Stomach (tissue), 9 donors: ENCODE data around the gene SVOPL. TPM values are rescaled to one million over a fixed set of nuclear protein-coding genes. Genes with fewer than 3 reads are reported as not detected.

Source experiments
- DNase-seq, 2 donors: peaks; one replicate each; pipeline versions ENCODE4 v3.0.0 to v3.0.0-alpha.2; 2013 to 2019
- H3K27ac ChIP-seq, 5 donors: fragments of 200-600 bp in 4 of 5; sonication (generic) in 4 of 5; one replicate each; pipeline ENCODE4 v1.5.1; 2013 to 2019; ENCODE audit warnings: mild to moderate bottlenecking in 1 of 5, moderate library complexity in 1 of 5
- H3K27me3 ChIP-seq, 3 donors: fragments of 200-600 bp; sonication (generic); one replicate each; pipeline ENCODE4 v1.5.1; 2017 to 2019; ENCODE audit warnings: mixed run types in 1 of 3
- H3K36me3 ChIP-seq, 4 donors: fragments of 200-600 bp; sonication (generic); 1 replicate in 3 of 4; 2 replicates in 1 of 4; pipeline ENCODE4 v1.5.1; 2016 to 2019
- H3K4me1 ChIP-seq, 4 donors: fragments of 200-600 bp; sonication (generic); one replicate each; pipeline ENCODE4 v1.5.1; 2016 to 2019
- H3K4me3 ChIP-seq, 4 donors: fragments of 200-600 bp; sonication (generic) in 3 of 4; one replicate each; pipeline ENCODE4 v1.5.1; 2016 to 2019; ENCODE audit warnings: mild to moderate bottlenecking in 1 of 4
- H3K9me3 ChIP-seq, 4 donors: fragments of 200-600 bp; sonication (generic); one replicate each; pipeline ENCODE4 v1.5.1; 2016 to 2019
- CTCF ChIP-seq, 7 experiments: fragments of 450-650 bp in 4 of 7; fragments of 200-600 bp in 3 of 7; sonication (generic) in 3 of 7; IDR thresholded peaks; one replicate each; pipeline ENCODE4 v1.5.1; 2016 to 2019; ENCODE audit warnings: antibody characterized with exemption in 7 of 7, control low read depth in 2 of 7, mild to moderate bottlenecking in 1 of 7
- EP300 ChIP-seq: sonication (generic); formaldehyde crosslinking; IDR thresholded peaks from one replicate; pipeline ENCODE4 v1.6.1; 2017; ENCODE audit warnings: antibody characterized with exemption
- POLR2A ChIP-seq, 4 donors: fragments of 450-650 bp; IDR thresholded peaks; one replicate each; pipeline ENCODE4 v1.6.1; 2016; ENCODE audit warnings: antibody characterized with exemption in 4 of 4, control low read depth in 2 of 4, mild to moderate bottlenecking in 1 of 4, moderate library complexity in 1 of 4
- POLR2AphosphoS5 ChIP-seq, 3 donors: sonication (generic); formaldehyde crosslinking; IDR thresholded peaks; one replicate each; pipeline ENCODE4 v1.6.1; 2016; ENCODE audit warnings: antibody characterized with exemption in 3 of 3
- WGBS, 5 donors: extraction: QIAGEN DNeasy Blood & Tissue Kit in 3 of 5; methylation state at CpG; one replicate each; pipeline versions ENCODE4 v1.1.5 to v1.1.7; 2013 to 2018; 5-methylcytosine and 5-hydroxymethylcytosine counted together
- intact Hi-C: fragments of 100-400 bp; cut with DNase I; formaldehyde crosslinking; loops from one replicate; pipeline ENCODE4 v1.15.1; 2023; ENCODE audit warnings: low total_unique reads
- polyA plus RNA-seq, 3 donors: library from polyadenylated mRNA; stranded (reverse); fragments of 200-250 nt; gene quantifications; one replicate each; pipeline ENCODE4 v1.2.3, GENCODE V29; 2013
- total RNA-seq, 5 donors: library from RNA; depleted of rRNA; stranded (reverse); fragments of >200 nt; gene quantifications; one replicate each; pipeline versions ENCODE4 v1.1.0 to v1.2.3, GENCODE V29; 2014 to 2016
- donor health status: healthy with polysubstance abuse.
- donor health status: Bipolar disorder and iron deficiency.
- donor health status: healthy.

SVOPL gene
- total and polyA plus RNA-seq, 8 donors: under 0.01 to 2.3 (median 0.13) TPM; not detected in 5

GRCh38 chr7:138618506-138618905 lies 82.7 kb downstream of the SVOPL start:
- no peak for DNase-seq
- no peaks in the 10 kb centered on the region for H3K27me3 ChIP-seq
- H3K4me1 ChIP-seq: peaks cover 0 to 7% (median 3%) of the 10 kb centered on the region in 4 donors
- TF ChIP-seq POLR2AphosphoS5 (IDR thresholded peaks at IDR 0.05): no peak
- no peak for TF ChIP-seq CTCF (IDR thresholded peaks at IDR 0.05)
- no peak for TF ChIP-seq EP300
- TF ChIP-seq POLR2A (IDR thresholded peaks at IDR 0.05): no peak
- H3K9me3 ChIP-seq: no peaks in the 10 kb centered on the region
- 92 to 99% (median 96%) methylated on average over 10 of the region's 10 CpGs for WGBS, 5 donors
- no peak overlapping the region for H3K4me3 ChIP-seq
- intact Hi-C loops: no loop called here
- H3K36me3 ChIP-seq: no peaks in the 10 kb centered on the region
- no peak overlapping the region for H3K27ac ChIP-seq

DNA sequence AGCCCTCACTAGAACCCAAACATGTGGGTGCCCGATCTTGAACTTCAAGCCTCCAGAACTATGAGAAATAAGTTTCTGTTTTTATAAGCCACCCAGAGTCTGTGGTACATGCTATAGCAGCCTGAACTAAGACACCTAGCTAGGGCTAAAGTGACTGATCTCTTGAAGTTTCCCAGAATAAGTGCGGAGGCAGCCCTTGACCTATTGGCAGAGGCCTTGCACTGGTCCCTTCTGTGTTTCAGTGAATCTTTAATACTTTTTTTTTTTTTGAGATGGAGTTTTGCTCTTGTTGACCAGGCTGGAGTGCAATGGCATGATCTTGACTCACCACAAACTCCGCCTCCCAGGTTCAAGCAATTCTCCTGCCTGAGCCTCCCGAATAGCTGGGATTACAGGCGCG lies 85.1 kb downstream of the SVOPL start:
- Histone ChIP-seq H3K36me3 (no peaks in the 10 kb centered on the region), H3K27me3 (no peaks in the 10 kb centered on the region), H3K4me3 (no peak overlapping the region), H3K9me3 (no peaks in the 10 kb centered on the region), H3K4me1 (peaks cover 0 to 7% (median 3%) of the 10 kb centered on the region in 4 donors), H3K27ac (no peak overlapping the region)
- intact Hi-C loops: no loop called here
- no peak for TF ChIP-seq CTCF (IDR thresholded peaks at IDR 0.05)
- TF ChIP-seq EP300: no peak
- no peak for TF ChIP-seq POLR2A (IDR thresholded peaks at IDR 0.05)
- TF ChIP-seq POLR2AphosphoS5 (IDR thresholded peaks at IDR 0.05): no peak
- 91 to 97% (median 96%) methylated on average over 6 of the region's 6 CpGs for WGBS, 5 donors
- DNase-seq: no peak

- intact Hi-C loops: no loop called here
- Histone ChIP-seq H3K36me3 (no peaks in the 10 kb centered on the region), H3K4me1 (peaks cover 0 to 7% (median 3%) of the 10 kb centered on the region in 4 donors), H3K9me3 (no peaks in the 10 kb centered on the region), H3K4me3 (no peak overlapping the region), H3K27me3 (no peaks in the 10 kb centered on the region), H3K27ac (no peak overlapping the region)
- no peak for TF ChIP-seq POLR2A (IDR thresholded peaks at IDR 0.05)
- TF ChIP-seq EP300: no peak
- TF ChIP-seq POLR2AphosphoS5 (IDR thresholded peaks at IDR 0.05): no peak
- no peak for TF ChIP-seq CTCF (IDR thresholded peaks at IDR 0.05)
- peak in 1 of 2 donors; percentile 9 for DNase-seq
- WGBS, 5 donors: 62 to 83% (median 70%) methylated on average over 2 of the region's 2 CpGs
These were observed 87.5 kb downstream of the SVOPL start for GRCh38 chr7:138613630-138614029.

- peak in 1 of 2 donors; percentile 81 for DNase-seq
- H3K27ac ChIP-seq: no peak overlapping the region
- intact Hi-C loops: no loop called here
- no peak overlapping the region for H3K4me3 ChIP-seq
- H3K36me3 ChIP-seq: no peaks in the 10 kb centered on the region
- TF ChIP-seq EP300 (no peak), POLR2A (IDR thresholded peaks at IDR 0.05) (no peak), POLR2AphosphoS5 (IDR thresholded peaks at IDR 0.05) (no peak), CTCF (IDR thresholded peaks at IDR 0.05) (no peak)
- H3K9me3 ChIP-seq: no peaks in the 10 kb centered on the region
- H3K27me3 ChIP-seq: no peaks in the 10 kb centered on the region
- peaks cover 0 to 7% (median 3%) of the 10 kb centered on the region in 4 donors for H3K4me1 ChIP-seq
- 64 to 78% (median 74%) methylated on average over 7 of the region's 7 CpGs for WGBS, 5 donors
These were observed 90.4 kb downstream of the SVOPL start for GRCh38 chr7:138610671-138611170.
